Kidney (tissue), 14 donors: ENCODE measurements around the gene AHDC1. TPM values are rescaled to one million over a fixed set of nuclear protein-coding genes. Genes with fewer than 3 reads are reported as not detected.

Experiments
- DNase-seq, 5 donors: peaks; one replicate each; pipeline ENCODE4 v3.0.0-alpha.2; 2013 to 2020
- FAIRE-seq: peaks from 2 replicates; lab custom pipeline; 2012; peaks lifted over from hg19 to GRCh38; lab: Jason Lieb, UNC
- H3K27ac ChIP-seq, 2 donors: one replicate each; pipeline ENCODE4 v1.7.0; 2013; ENCODE audit warnings: low read depth in 2 of 2, low read length in 2 of 2, inconsistent platforms in 1 of 2
- H3K27me3 ChIP-seq: one replicate; pipeline ENCODE4 v1.7.1; 2013; ENCODE audit warnings: low read length, inconsistent platforms; ENCODE audit not compliant: control insufficient read depth, insufficient read depth
- H3K36me3 ChIP-seq, 3 donors: one replicate each; pipeline versions ENCODE4 v1.7.0 to v1.7.1; 2013; ENCODE audit warnings: low read length in 3 of 3, control low read depth in 1 of 3, inconsistent platforms in 1 of 3; ENCODE audit not compliant: insufficient read depth in 3 of 3, control insufficient read depth in 2 of 3
- H3K4me1 ChIP-seq, 3 donors: one replicate each; pipeline versions ENCODE4 v1.7.0 to v1.7.1; 2013; ENCODE audit warnings: low read length in 3 of 3, inconsistent platforms in 1 of 3, low read depth in 1 of 3; ENCODE audit not compliant: control insufficient read depth in 2 of 3, insufficient read depth in 2 of 3
- H3K4me3 ChIP-seq, 3 donors: one replicate each; pipeline versions ENCODE4 v1.7.0 to v1.8.1; 2013; ENCODE audit warnings: low read length in 3 of 3, control low read depth in 1 of 3, inconsistent platforms in 1 of 3
- H3K9ac ChIP-seq, 3 donors: one replicate each; pipeline versions ENCODE4 v1.7.0 to v1.7.1; 2013; ENCODE audit warnings: low read length in 3 of 3, control low read depth in 1 of 3, inconsistent platforms in 1 of 3
- H3K9me3 ChIP-seq, 3 donors: one replicate each; pipeline versions ENCODE4 v1.7.0 to v1.7.1; 2013; ENCODE audit warnings: low read length in 3 of 3, control low read depth in 1 of 3, inconsistent platforms in 1 of 3; ENCODE audit not compliant: control insufficient read depth in 2 of 3, insufficient read depth in 1 of 3
- intact Hi-C: fragments of 100-400 bp; cut with DNase I; formaldehyde crosslinking; loops from one replicate; pipeline ENCODE4 v1.11.1; 2022
- polyA plus RNA-seq: library from polyadenylated mRNA; stranded (reverse); fragments of 350-450 nt; fragmentation: Illumina TruSeq; extraction: RNeasy Lipid Tissue Mini Kit (QIAGEN cat#74804); gene quantifications from one replicate; pipeline ENCODE4 v1.2.3, GENCODE V29; 2014; ENCODE audit warnings: low read depth, low replicate concordance; ENCODE audit not compliant: insufficient read depth
- total RNA-seq: library from RNA; stranded (reverse); fragmentation: NEBNext Ultra II Directional; extraction: Animal tissue kit (Norgen Biotek cat#: 25700); gene quantifications from one replicate; pipeline ENCODE4 v1.2.1, GENCODE V29; 2021
- TF ChIP-seq, protein P1 (sequence below): IDR thresholded peaks from 3 replicates; pipeline ENCODE4 v1.5.1; 2012; ENCODE audit warnings: mild to moderate bottlenecking, moderate library complexity, borderline replicate concordance; ENCODE audit not compliant: insufficient read depth; ENCODE audit errors: extremely low read depth
- donor health status: control.
- donor health status: control.
- donor health status: control.
- donor health status: control.
- donor health status: control.
- donor health status: DM: yes; HTN: yes; CAD: no.
- donor health status: Normal renal cell carcinoma (clear cell type).

AHDC1 gene
- total and polyA plus RNA-seq, 2 donors from 2014 or later, result 8.5 to 48.2 TPM

DNA sequence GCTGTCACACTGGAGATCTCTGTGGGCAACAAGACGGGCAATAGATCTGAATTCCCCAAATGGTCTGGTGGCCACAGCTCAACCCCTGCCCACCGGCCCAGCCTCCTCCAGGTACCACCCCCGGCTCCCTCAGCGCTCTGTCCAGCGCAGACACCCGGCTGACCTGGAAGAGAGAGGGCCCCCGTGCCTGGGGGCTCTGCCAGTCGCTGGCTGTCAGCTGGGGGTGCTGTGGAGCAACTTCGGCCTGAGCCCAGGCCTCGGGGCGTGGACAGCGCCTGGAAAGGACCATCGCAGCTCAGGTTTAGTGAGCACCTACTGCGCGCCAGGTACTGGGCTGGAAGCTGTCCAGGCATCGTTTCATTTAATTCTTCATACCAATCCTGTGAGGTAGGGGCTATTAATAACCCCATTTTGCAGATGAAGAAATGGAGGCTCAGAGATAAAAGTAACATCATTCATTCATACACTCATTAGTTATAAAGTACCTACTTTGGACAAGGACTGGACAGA lies 51.0 kb downstream of the AHDC1 start:
- FAIRE-seq (no peak), DNase-seq (no peak)
- Histone ChIP-seq H3K9me3 (no peaks in the 10 kb centered on the region), H3K36me3 (peaks cover 0 to under 1% (median 0%) of the 10 kb centered on the region in 3 donors), H3K9ac (no peak overlapping the region), H3K27ac (no peak overlapping the region), H3K4me1 (peaks cover 5 to 20% (median 8%) of the 10 kb centered on the region in 3 donors), H3K4me3 (no peak overlapping the region), H3K27me3 (no peaks in the 10 kb centered on the region)
- intact Hi-C loops, result no loop called here
- TF ChIP-seq, protein P1, sequence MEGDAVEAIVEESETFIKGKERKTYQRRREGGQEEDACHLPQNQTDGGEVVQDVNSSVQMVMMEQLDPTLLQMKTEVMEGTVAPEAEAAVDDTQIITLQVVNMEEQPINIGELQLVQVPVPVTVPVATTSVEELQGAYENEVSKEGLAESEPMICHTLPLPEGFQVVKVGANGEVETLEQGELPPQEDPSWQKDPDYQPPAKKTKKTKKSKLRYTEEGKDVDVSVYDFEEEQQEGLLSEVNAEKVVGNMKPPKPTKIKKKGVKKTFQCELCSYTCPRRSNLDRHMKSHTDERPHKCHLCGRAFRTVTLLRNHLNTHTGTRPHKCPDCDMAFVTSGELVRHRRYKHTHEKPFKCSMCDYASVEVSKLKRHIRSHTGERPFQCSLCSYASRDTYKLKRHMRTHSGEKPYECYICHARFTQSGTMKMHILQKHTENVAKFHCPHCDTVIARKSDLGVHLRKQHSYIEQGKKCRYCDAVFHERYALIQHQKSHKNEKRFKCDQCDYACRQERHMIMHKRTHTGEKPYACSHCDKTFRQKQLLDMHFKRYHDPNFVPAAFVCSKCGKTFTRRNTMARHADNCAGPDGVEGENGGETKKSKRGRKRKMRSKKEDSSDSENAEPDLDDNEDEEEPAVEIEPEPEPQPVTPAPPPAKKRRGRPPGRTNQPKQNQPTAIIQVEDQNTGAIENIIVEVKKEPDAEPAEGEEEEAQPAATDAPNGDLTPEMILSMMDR, result no peak

DNA sequence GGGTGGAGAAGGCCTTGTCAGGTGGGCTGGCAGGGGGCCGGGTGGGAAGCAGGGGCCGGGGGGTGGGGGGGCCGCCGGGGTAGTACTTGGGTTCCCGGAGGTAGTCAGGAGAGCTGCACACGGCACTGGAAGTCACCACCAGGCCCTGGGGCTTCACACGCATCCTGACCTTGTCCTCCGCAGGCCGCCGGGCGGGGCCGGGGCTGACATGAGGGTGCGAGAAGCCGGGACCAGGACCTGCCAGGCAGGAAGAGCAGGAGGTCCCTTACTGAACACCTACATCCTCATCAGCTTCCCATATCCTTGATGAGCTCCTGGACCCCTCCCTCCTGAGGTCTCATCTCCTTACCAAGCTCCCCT lies 52.0 kb downstream of the AHDC1 start:
- Histone ChIP-seq H3K27ac (no peak overlapping the region), H3K27me3 (no peaks in the 10 kb centered on the region), H3K9me3 (no peaks in the 10 kb centered on the region), H3K9ac (no peak overlapping the region), H3K4me3 (no peak overlapping the region), H3K36me3 (peaks cover 0 to 4% (median 4%) of the 10 kb centered on the region in 3 donors), H3K4me1 (peaks cover 5 to 14% (median 5%) of the 10 kb centered on the region in 3 donors)
- FAIRE-seq (no peak), DNase-seq (no peak)
- TF ChIP-seq, protein P1, result no peak
- intact Hi-C loops, result no loop called here

DNA sequence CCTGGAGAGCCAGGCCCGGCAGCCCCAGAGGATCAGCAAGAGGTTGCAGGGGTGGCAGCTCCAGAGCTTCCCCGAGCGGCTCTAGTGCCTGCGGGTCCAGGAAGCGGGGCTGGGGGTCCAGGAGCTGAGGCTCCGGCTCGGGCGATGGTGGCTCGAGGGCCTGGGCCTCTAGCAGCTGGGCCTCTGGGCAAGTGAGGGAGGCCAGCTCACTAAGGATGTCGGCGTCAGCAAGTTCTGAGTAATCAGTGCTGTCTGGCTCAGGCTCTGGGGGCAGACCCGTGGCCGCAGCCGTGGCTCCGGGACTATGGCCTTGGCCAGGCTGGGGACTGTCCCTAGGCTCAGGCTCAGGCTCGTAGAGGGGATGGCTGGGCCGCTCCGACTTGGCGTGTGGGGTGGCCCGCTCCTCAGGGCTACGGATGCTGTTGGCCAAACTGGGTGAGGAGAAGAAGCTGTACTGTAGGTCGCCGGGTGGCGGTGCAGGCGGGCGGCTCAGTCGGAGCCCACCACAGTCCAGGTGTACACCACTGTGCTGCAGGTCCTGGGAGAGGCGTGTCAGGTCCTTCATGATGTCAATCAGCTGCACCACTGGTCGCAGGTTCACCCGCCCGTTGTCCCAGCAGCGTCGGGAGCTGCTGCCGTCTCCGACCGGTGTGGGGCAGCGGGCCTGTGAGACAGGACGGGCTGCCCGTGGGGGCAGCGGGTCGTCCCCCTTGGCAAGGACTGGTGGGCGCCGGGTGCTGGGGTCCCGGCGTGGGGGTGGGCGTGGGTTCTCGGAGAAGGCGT lies 52.6 kb downstream of the AHDC1 start:
- Histone ChIP-seq H3K4me1 (peaks cover 2 to 11% (median 3%) of the 10 kb centered on the region in 3 donors), H3K27me3 (no peaks in the 10 kb centered on the region), H3K36me3 (peaks cover 0 to 8% (median 5%) of the 10 kb centered on the region in 3 donors), H3K9ac (no peak overlapping the region), H3K4me3 (no peak overlapping the region), H3K9me3 (no peaks in the 10 kb centered on the region), H3K27ac (no peak overlapping the region)
- TF ChIP-seq, protein P1, result no peak
- no peak for DNase-seq
- FAIRE-seq, result no peak
- intact Hi-C loops, result no loop called here
